ENCODE measurements around the gene TGFBR3L. TPM values are rescaled to one million over a fixed set of nuclear protein-coding genes. Genes with fewer than 3 reads are reported as not detected.

Gene TGFBR3L
- total and polyA plus RNA-seq, 2 donors (not counting 3 experiments of a cell fraction or from before 2014, with no cell fraction given): 0.35 TPM; not detected in 1

GRCh38 chr19:7908078-7908699 is 6.4 kb upstream of the TGFBR3L start:
- no peaks in the 10 kb centered on the region for H3K27me3 ChIP-seq (ENCODE audit: control insufficient read depth in 2 of 2, insufficient read depth in 2 of 2, low read length in 2 of 2)
- H3K4me1 ChIP-seq (ENCODE audit: control insufficient read depth, extremely low read depth, insufficient read depth, low read length): peaks cover 8% of the 10 kb centered on the region
- peaks cover 28% of the 10 kb centered on the region for H3K79me2 ChIP-seq (ENCODE audit: control insufficient read depth, insufficient read depth, low read length)
- DNase-seq (ENCODE audit: low read depth, low spot score) (no peak), FAIRE-seq (no peak)
- no peaks in the 10 kb centered on the region for H4K20me1 ChIP-seq (replicated peaks; ENCODE audit: control insufficient read depth, extremely low read depth, insufficient read depth, low read length)
- peaks cover 0 to 23% of the 10 kb centered on the region in 2 experiments for H3K36me3 ChIP-seq (ENCODE audit: control insufficient read depth in 2 of 2, extremely low read depth in 1 of 2, insufficient read depth in 2 of 2, low read length in 2 of 2)
- H3K9me3 ChIP-seq (replicated peaks; ENCODE audit: control insufficient read depth, insufficient read depth, low read length): no peaks in the 10 kb centered on the region
- CTCF ChIA-PET: no interaction called here
- intact Hi-C loops (cut with micrococcal nuclease): no loop called here
- TF ChIP-seq POLR2AphosphoS5 (IDR thresholded peaks at IDR 0.05; ENCODE audit: insufficient read depth, low read depth, low read length) (no peak), EZH2 (IDR thresholded peaks at IDR 0.05; ENCODE audit: borderline replicate concordance, low read depth, low read length, severe bottlenecking) (no peak), JUN (IDR thresholded peaks at IDR 0.05; ENCODE audit: borderline replicate concordance, insufficient read depth, insufficient read length, low read depth) (no peak)
- dilution Hi-C loops (cut with MboI; ENCODE audit: extremely low pct_ligation_motif_present, low sequenced_read_pairs): no loop called here
- no peak overlapping the region for H3K9ac ChIP-seq (replicated peaks; ENCODE audit: extremely low read depth, insufficient read depth, low read length)
- no peak overlapping the region for H2AFZ ChIP-seq (ENCODE audit: low read depth, low read length)
- no peak overlapping the region for H3K4me2 ChIP-seq (ENCODE audit: insufficient read depth, low read length)
- H3K9me1 ChIP-seq (replicated peaks; ENCODE audit: control insufficient read depth, extremely low read depth, insufficient read depth, low read length): no peaks in the 10 kb centered on the region
- BruUV-seq (replicated peaks): no TSS peak
- POLR2A ChIA-PET: interaction anchor here (0.6 to 0.7 kb wide), 2 partner anchors 12 to 616 kb away, joined by 3 read pairs; no protein-coding TSS in a partner anchor
- H3K27ac ChIP-seq (ENCODE audit: insufficient read depth, low read depth, low read length): no peak overlapping the region
- H3K4me3 ChIP-seq (replicated peaks in 1 of 3; ENCODE audit: insufficient read depth in 1 of 3, low read depth in 1 of 3, low read length in 3 of 3): no peak overlapping the region

GRCh38 chr19:7908742-7909461 is 5.7 kb upstream of the TGFBR3L start:
- dilution Hi-C loops (cut with MboI; ENCODE audit: extremely low pct_ligation_motif_present, low sequenced_read_pairs): no loop called here
- H3K4me3 ChIP-seq (replicated peaks in 1 of 3; ENCODE audit: insufficient read depth in 1 of 3, low read depth in 1 of 3, low read length in 3 of 3): no peak overlapping the region
- peaks cover 8% of the 10 kb centered on the region for H3K4me1 ChIP-seq (ENCODE audit: control insufficient read depth, extremely low read depth, insufficient read depth, low read length)
- no peaks in the 10 kb centered on the region for H3K9me3 ChIP-seq (replicated peaks; ENCODE audit: control insufficient read depth, insufficient read depth, low read length)
- H3K36me3 ChIP-seq (ENCODE audit: control insufficient read depth in 2 of 2, extremely low read depth in 1 of 2, insufficient read depth in 2 of 2, low read length in 2 of 2): peaks cover 0 to 23% of the 10 kb centered on the region in 2 experiments
- ChIA-PET POLR2A (interaction anchor here (0.6 to 0.7 kb wide), 2 partner anchors 12 to 49 kb away, joined by 3 read pairs; no protein-coding TSS in a partner anchor), CTCF (no interaction called here)
- DNase-seq (ENCODE audit: low read depth, low spot score) (no peak), FAIRE-seq (no peak)
- no peak overlapping the region for H3K27ac ChIP-seq (ENCODE audit: insufficient read depth, low read depth, low read length)
- no TSS peak for BruUV-seq (replicated peaks)
- no peaks in the 10 kb centered on the region for H4K20me1 ChIP-seq (replicated peaks; ENCODE audit: control insufficient read depth, extremely low read depth, insufficient read depth, low read length)
- no peak for TF ChIP-seq EZH2 (IDR thresholded peaks at IDR 0.05; ENCODE audit: borderline replicate concordance, low read depth, low read length, severe bottlenecking)
- TF ChIP-seq POLR2A (IDR thresholded peaks at IDR 0.05; ENCODE audit: low read depth, low read length): no peak
- no peak for TF ChIP-seq POLR2AphosphoS5 (IDR thresholded peaks at IDR 0.05; ENCODE audit: insufficient read depth, low read depth, low read length)
- no peak for TF ChIP-seq MYC (IDR thresholded peaks at IDR 0.05; ENCODE audit: low read depth, low read length)
- TF ChIP-seq GATA2 (IDR thresholded peaks at IDR 0.05; ENCODE audit: insufficient read depth, insufficient read length, low read depth, low read length): no peak
- TF ChIP-seq, protein P1, sequence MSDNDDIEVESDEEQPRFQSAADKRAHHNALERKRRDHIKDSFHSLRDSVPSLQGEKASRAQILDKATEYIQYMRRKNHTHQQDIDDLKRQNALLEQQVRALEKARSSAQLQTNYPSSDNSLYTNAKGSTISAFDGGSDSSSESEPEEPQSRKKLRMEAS (IDR thresholded peaks at IDR 0.05; ENCODE audit: insufficient read depth, insufficient read length): no peak
- TF ChIP-seq FOS (IDR thresholded peaks at IDR 0.05; ENCODE audit: borderline replicate concordance, insufficient read depth, low read length): no peak
- TF ChIP-seq CTCF (IDR thresholded peaks at IDR 0.05; ENCODE audit: extremely low read depth in 1 of 2, insufficient read depth in 1 of 2, low read depth in 1 of 2, low read length in 2 of 2): no peak
- no peak for TF ChIP-seq JUN (IDR thresholded peaks at IDR 0.05; ENCODE audit: borderline replicate concordance, insufficient read depth, insufficient read length, low read depth)
- no peak overlapping the region for H3K4me2 ChIP-seq (ENCODE audit: insufficient read depth, low read length)
- H2AFZ ChIP-seq (ENCODE audit: low read depth, low read length): no peak overlapping the region
- no peaks in the 10 kb centered on the region for H3K9me1 ChIP-seq (replicated peaks; ENCODE audit: control insufficient read depth, extremely low read depth, insufficient read depth, low read length)
- H3K9ac ChIP-seq (replicated peaks; ENCODE audit: extremely low read depth, insufficient read depth, low read length): no peak overlapping the region
- H3K27me3 ChIP-seq (ENCODE audit: control insufficient read depth in 2 of 2, insufficient read depth in 2 of 2, low read length in 2 of 2): no peaks in the 10 kb centered on the region
- intact Hi-C loops (cut with micrococcal nuclease): no loop called here
- peaks cover 28% of the 10 kb centered on the region for H3K79me2 ChIP-seq (ENCODE audit: control insufficient read depth, insufficient read depth, low read length)
